HG02678 (cell line): ENCODE results near the gene HEYL.

Source experiments
- ATAC-seq: cut with Tn5 transposase; IDR thresholded peaks from one replicate; pipeline ENCODE4 v1.9.1; 2021; ENCODE audit warnings: mild to moderate bottlenecking, moderate library complexity; ENCODE audit not compliant: unreplicated experiment

The HEYL gene

DNA sequence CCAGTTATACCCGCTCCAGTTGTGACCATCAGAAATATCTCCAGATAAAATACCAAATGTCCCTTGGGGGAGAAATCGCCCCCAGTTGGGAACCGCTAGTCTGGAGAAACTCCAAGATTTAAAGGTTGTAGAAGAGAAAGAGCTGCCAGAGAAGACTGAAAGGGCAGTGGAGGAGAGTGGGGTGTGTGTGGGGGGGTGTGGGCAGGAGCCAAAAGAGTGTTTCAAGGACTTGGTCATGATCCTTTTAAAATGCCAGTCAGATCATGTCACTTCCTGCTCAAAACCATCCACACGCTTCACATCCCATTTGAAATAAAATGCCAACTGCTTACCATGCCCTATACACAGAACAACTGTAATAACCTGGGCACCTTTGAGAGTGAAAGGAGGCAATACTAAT is 3.4 kb upstream of the HEYL start:
- no peak for ATAC-seq

DNA sequence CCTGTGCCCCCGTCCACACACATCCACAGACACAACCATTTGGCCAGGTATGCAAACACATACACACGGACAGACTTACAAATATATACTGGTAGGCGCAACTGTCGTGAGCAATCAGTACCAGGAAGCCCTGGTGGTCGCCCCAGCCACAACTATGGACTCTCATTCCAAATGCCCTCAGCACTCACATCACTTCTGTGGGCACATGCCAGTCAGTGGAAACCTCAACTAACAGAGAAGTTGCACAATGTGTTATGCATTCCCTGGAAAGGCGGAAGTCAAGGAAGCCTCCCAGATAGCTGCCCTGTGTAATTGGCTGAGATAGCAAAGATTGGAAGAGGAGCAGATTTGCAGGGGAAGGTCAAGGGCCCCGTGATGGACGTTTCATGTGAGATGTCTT is 1.4 kb upstream of the HEYL start:
- ATAC-seq, result no peak

DNA sequence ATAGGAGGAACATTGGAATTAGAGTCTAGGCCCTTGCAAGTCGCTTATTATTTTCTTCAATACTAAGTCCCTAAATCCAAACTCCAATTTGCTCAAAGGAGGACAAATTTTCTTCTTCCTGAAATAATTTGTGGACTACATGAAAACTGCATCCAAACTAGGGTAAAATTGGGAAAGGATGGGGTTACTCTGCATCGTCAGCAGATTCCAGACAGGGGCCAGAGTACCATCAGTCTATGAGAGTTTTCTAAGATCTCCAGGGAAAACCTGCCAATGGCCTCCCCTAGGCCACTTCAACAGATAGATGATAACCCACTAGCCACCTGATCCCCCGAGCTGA is 508 bp downstream of the HEYL start:
- no peak for ATAC-seq

DNA sequence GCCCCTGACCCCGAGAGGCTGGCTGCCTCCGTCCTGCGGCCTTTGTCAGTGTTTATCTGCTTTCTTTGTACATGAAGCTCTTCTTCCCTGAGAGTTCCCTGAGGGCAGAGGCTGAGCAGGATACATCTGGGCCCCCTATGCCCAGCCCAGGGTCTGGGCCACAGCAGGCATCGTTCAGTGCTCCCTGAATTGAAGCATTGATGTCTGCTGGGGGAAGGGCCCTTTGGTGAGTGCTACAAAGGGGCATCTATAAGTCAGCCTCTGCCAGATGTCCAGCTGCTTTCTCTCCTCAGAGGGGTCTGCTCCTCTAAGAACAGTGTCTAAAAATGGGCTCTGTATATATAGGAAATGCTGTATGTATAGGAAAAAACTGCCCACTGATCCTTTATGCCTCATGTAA is 2.1 kb downstream of the HEYL start:
- ATAC-seq, result no peak

DNA sequence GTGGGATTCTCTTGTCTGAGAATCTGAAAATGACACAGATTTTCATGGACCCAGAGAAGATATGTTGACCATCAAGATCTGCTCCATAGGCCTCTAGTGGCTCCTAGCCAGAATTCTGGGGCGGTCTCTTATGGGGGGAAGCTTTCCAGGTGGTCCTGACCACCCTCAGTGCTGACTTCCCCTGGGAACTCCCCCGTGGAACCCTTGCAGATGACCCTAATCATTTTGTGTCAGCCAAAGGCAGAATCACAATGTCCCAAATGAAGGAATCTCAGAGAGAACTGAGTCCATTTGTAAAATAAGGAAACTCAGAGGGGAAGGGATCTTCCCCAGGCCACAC is 3.6 kb downstream of the HEYL start:
- no peak for ATAC-seq

DNA sequence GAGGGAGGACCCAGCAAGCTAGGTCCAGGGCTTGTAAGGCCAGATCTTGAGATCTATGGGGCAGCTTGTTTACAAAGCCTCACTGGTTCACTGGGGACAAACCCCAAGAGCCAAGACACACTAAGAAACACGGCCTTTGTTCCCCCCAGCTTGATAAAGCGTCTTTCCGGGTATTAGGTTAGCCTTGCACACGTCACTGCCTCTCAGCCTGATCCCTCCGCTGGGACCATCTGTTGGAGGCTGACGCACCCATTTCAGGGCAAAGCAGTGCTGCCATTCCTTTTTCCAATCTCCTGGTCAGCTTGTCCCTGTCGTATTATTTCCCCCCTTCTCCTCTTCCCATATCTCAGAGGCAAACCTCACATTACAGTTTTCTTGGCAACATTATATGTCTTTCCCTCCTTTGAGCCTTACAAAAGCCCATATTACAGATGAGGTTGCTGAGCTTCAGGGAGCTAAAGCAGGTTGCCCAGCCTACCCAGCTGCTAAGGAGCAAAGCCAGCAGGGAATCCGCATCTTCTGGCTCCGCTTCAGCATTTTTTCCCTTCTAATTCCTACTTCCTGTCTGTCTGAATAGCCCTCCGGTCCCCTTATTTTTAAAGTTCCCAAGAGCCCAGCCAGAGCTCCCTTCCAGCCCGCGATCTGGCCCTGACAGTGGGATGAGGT is 4.1 kb downstream of the HEYL start:
- no peak for ATAC-seq

DNA sequence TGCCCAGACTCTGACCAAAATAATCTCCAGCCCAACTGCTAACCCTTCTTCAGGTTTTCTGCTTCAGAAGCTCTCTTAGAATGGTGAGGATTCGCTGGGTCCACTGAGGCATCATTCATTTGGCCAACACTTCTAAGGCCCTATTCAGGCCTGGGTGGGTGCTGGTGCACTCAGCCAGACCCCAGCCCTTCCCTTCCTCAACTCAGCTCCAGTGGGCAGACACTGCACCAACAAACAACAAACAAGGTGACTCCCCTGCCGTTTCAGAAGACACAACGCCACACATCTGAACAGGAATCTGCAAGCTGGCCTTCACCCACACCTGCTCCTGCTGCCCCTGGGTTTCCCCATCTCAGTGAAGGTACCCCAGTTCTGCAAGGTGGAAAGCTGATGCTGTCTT is 6.0 kb downstream of the HEYL start:
- no peak for ATAC-seq

DNA sequence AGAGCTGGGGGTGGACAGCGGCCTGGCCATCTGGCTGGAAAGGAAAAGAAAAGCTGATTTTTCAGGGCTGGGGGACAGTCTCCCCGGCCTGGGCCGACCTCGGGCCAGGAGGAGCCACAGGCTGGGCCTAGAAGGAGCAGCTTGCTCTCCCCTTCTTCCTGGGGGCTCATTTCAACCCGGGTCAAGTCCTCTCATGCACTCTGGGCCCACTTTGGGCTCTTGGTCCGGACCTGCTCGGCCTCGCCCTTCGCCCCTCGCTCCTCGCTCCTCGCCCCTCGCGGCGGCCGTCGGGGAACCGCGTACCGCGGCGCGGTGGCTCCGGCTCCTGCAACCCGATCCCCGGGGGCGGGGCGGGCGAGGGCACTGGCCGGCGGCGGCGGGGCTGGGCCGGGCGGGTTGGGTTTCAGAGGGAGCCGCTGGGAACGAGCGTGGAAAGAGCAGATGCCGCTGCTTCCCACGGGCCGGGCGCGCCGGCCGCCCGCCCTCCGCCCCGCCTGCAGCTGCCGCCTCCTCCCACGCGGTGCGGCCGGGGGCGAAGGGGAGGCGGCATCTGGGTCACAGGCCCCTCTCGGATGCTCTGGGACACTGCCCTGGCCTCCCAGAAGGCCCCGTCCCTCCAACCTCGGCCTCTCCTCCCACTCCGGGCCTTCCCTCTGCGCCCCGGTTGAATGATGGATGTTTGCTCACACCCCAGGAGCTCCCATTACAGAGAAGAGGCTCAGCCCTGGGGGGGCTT is 6.6 kb downstream of the HEYL start:
- ATAC-seq, result no peak

DNA sequence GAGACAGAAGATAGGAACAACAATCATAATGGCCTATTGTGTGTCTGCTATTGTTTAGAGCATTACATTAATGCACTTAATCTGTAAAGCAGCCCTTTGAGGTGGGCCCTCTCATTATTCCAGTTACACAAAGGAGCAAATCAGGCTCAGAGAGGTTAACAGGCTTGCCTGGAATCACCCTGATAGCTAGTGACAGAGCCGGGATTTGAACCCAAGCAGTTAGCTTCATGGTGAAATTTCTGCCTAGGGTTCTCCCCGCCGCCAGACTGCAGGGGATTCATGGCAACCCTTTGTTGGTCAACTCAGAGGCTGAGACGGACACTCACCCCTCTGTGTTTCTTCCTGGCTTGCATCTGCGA is 7.1 kb downstream of the HEYL start:
- ATAC-seq, result no peak

DNA sequence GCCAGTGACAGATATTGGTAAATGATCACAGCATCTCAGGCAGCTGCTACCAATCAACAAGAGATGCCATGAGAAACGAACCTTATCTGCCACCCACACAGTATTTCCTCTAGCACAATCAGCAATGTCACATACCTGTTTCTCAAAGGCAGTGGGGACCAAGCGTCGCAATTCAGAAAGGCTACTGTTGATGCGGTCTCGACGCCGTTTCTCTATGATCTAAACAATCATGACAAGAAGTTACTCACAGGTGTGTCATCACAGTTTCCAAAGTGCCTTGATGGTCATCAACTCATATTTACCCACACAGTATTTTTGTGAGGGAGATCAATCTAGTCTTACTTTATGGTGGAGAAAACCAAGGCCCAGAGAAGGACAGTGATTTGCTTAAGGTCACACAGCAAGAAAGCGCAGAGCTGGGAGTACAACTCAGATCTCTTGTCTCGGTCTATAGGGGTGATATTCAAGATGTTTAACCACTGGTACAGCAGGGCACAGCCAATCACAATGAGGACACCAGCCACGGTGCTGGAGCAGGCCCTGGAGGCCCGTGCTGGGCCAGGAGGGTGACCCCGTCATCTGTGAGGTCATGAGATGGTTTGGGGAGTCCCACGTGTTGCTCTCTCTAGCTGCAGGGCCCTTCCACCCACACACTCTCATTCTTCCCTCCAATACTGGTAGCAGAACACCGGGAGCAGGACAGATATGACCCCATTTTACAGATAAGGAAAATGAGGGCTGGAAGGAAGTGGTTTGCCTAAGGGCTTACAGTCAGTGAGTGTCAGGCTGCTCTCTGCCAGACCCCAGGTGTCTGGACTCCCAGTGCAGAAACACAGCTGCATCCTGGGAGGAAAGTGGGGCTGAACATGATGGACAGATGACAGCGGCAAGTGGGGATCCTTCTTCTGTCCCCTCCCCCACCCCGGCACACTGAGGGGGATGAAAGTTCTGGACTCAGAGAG is 7.8 kb downstream of the HEYL start:
- no peak for ATAC-seq

DNA sequence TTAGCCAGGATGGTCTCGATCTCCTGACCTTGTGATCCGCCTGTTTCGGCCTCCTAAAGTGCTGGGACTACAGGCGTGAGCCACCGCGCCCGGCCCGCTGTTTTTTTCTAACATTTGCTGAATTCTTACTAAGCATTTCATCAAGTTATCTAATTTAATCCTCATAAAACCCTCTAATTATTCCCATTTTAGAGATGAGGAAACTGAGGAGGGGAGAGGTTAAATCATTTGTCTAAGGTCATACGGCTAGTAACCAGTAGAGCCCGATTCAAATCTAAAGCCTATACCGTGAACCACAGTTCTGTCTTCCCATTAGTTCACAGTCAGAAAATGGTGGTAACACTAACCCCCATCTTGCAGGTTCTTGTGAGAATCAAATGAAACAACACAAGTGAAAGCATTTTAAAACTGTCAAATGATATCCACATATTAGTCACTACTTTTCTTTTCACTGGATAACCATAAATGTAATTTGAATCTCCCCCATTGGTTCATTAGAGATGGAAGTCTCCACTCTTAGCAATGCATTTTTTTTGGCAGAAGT is 10.6 kb downstream of the HEYL start:
- ATAC-seq, result no peak

DNA sequence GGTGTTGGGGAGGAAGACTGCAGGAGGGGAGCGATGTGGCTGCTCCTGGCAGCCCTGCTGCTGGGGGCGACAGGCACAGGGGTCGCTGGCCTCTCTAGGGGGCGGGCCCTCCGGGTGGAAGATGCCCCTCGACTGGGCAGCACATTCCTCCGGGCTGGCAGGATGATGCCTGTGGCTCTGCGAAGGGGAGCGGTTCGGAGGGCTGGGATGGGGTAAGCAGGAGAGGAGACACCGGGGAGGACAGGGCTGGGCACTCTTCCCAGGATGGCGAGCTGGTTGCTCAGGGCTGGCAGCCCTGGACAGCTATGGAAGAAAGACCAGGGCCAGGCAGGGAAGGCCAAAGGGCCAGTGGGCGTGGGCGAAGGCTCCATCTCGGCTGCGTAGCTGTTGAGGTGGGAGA is 12.8 kb downstream of the HEYL start:
- ATAC-seq, result no peak

DNA sequence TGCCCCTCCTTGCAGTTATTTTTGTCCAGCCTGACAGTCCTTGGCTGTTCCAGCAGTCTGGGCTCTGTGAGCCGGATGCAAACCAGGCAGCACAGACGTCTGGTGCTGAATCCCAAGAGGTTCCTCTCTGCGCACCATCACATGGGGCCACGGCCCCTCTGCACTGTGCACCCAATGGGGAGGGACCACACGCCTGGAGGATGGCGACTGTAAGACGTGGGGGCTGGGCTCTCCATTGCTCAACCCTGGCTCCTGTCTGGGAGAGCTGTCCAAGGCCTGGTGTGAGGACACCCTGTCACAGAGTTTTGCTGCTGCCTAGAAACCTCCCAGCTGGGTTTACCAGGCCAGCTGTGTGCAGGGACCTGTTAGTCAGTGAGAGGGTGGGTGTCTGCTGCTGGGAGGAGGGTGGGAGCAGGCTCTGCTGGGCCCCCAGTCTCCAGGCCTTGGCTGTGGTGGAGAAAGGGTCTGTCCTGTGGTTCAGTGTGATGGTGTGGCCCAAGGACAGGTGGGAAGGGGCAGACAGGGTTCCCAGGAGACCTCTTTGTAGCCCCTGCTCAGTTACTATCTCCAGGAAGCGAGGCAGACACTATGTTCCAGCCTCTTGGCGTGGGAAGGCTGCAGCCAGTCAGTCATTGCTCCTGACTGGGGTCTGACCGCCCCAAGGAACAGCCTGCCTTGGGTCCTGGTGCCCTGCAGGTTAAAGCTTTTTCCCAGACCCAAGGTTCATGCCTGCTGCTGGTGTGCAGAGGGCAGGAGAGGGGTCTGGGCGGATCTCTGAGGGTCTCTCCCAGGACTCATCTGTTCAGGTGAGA is 13.8 kb downstream of the HEYL start:
- ATAC-seq, result no peak

DNA sequence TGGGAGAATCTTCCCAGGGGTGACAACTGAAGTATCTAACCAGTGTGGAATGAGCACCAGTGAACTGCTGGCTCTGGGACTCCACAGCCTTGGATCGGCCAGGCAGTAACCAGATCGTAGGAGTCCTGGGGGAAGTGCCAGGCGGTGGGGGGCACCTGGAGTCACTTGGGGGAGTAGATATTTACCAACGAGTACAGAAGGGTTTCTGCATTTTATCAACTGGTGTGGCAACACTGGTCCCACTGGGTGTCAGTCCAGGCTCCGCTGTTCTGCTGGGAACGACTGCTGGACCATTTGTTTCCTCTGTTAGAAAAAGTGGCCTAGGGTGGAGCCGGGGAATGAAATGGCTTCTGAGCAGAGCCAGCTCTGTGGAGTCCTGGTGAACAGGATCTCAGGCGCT is 14.4 kb downstream of the HEYL start:
- no peak for ATAC-seq

DNA sequence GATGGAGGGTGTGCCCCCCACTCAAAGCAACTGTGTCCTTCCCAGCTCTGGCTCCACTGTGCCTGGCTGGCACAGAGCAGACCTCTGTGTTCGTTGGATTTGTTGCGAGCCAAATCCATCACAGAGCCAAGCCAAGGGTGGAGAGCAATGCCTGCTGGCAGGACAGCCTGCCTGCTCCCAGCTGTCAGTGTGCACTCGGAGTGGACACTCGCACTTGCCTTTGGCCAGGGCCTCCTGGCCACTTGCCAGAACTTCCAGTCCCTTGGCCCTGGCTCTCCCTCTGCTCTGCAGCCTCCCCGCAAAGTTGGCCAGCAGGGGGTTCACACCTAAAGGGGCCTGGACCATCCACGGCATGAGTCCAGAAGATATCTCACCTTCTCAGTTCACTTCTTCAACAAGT is 16.4 kb downstream of the HEYL start:
- no peak for ATAC-seq

DNA sequence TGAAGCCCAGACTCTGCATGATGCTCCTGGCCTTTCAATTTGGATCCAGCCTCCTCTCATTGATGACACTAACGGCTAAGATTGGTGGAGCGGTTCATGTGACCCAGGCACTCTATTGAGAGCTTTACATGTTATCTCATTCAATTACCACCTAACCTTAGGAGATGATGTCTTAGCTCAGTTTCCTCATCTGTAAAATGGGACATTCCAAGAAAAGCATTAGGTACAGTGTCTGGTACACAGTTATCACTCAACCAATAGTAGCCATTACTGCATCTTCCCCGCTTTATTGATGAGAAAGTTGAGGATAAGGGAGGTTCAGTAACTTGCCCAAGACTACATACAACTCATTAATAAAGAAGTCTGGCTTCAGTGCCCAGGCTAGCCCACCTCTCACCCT is 17.0 kb downstream of the HEYL start:
- ATAC-seq, result no peak

DNA sequence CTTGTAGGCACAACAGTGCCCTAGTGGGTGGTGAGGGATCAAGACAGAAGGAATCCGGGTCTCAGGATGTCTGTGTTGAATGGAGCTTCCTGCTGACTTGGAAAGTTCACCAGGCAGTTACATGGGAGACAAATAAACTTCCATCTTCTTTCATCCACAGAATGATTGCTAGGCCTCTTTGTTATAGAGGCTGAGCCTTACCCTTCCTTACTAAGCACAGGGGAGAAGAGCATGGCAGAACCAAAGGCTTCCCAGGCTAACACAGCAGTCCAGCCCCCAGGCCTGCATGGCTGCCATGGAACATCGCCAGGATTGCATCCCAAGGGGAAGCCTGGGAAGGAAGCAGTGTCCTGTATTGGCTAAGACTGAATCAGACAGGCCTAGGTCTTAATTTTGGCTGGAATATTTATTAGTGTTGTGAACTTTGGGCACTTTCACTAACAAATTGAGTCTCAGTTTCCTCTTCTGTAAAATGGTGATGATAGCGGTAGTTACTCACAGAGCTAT is 18.7 kb downstream of the HEYL start:
- no peak for ATAC-seq

DNA sequence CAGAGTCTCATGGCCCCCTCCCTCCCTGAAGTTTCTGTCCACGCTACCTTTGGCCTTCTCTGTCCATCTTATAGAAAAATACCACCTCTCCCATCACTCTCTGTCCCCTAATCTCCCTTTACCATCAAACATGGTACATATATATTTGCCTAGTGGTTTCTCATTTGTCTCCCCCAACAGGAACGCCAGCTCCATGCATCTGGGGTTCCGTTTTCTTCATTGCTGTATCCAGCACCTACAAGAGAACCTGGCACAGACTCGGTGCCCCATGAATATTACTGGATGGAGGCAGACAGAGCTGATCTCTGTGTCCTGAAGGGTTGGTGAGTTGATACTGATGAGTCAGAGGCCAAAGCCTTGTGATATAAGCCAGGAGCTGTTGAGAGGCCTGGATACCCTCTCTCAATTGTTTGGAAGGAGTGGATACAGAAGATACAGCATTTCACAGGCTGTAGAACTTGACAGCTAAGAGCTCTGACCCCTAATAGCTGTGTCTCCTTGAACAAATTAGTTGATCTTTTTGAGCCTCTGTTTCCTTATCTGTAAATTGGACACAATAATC is 21.9 kb downstream of the HEYL start:
- no peak for ATAC-seq

DNA sequence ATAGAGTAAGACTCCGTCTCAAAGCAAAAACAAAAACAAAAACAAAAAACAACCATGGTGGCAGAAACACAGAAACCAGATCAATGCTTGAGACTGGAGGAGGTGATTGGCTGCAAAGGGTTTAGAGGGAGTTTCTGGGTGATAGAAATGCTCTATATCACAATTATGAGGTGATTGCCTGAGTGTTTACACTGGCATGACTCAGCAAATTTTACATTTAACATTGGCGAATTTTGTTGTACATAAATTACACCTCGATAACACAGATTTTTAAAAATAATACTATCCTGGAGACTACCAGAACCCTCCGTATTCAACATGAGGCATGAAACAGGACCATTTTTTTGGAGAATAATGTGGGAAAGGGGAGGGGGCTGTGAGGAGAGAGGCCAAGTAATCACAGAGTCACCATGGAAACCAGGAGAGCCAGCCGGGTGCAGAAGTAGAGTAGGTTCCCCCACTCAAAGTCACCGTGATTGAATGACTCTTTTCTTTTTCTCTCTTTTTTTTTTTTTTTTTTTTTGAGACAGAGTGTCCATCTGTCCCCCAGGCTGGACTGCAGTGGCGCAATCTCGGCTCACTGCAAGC is 24.3 kb downstream of the HEYL start:
- no peak for ATAC-seq

DNA sequence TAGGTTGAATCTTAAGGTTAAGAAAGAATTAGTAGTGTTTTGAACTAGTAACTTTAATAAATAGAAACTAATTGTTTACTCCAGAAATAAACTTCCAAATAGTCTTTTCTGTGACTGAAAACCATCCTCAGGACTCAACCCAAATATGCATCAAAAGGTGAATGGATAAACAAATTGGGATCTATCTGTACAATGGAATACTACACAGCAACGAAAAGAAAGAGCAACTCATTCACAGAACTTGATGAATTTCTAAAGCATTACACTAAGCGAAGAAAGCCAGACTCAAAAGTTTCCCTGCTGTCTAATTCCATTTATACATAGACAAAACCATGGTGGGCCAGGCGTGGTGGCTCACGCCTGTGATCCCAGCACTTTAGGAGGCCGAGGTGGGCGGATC is 25.0 kb downstream of the HEYL start:
- no peak for ATAC-seq
